Neuronal stem cell (in vitro differentiated cells): ENCODE measurements around the gene LRRC46.

ENCODE experiments used
- DNase-seq: peaks from one replicate; pipeline ENCODE4 v3.0.0-alpha.2; 2013; ENCODE audit warnings: low spot score
- H2AFZ ChIP-seq: one replicate; pipeline ENCODE4 v1.6.1; 2013; ENCODE audit warnings: mild to moderate bottlenecking, low read length, inconsistent platforms
- H2AK5ac ChIP-seq: 2 replicates; pipeline ENCODE4 v1.6.1; 2013; ENCODE audit warnings: low read depth, mild to moderate bottlenecking, inconsistent platforms, low read length, moderate library complexity, mixed read lengths
- H2BK120ac ChIP-seq: 2 replicates; pipeline ENCODE4 v1.6.1; 2013; ENCODE audit warnings: low read depth, mild to moderate bottlenecking, inconsistent platforms, low read length, moderate library complexity, mixed read lengths
- H2BK12ac ChIP-seq: one replicate; pipeline ENCODE4 v1.6.1; 2013; ENCODE audit warnings: low read length, inconsistent platforms
- H2BK15ac ChIP-seq: 2 replicates; pipeline ENCODE4 v1.6.1; 2013; ENCODE audit warnings: mild to moderate bottlenecking, low read length, inconsistent platforms, mixed read lengths
- H2BK5ac ChIP-seq: one replicate; pipeline ENCODE4 v1.6.1; 2013; ENCODE audit warnings: inconsistent platforms, mild to moderate bottlenecking, low read length, moderate library complexity
- H3K14ac ChIP-seq: one replicate; pipeline ENCODE4 v1.6.1; 2013; ENCODE audit warnings: low read length, inconsistent platforms
- H3K18ac ChIP-seq: 2 replicates; pipeline ENCODE4 v1.6.1; 2013; ENCODE audit warnings: low read length, inconsistent platforms
- H3K23ac ChIP-seq: 2 replicates; pipeline ENCODE4 v1.6.1; 2013; ENCODE audit warnings: low read depth, mild to moderate bottlenecking, mixed read lengths, low read length, inconsistent platforms; ENCODE audit not compliant: poor library complexity
- H3K27ac ChIP-seq: replicated peaks from 3 replicates; pipeline ENCODE4 v1.5.1; 2013; ENCODE audit warnings: low read length, inconsistent platforms
- H3K27me3 ChIP-seq, 3 experiments: 2 replicates each; pipeline ENCODE4 v1.6.1; 2013; ENCODE audit warnings: low read length in 3 of 3, mild to moderate bottlenecking in 2 of 3, inconsistent platforms in 1 of 3, low read depth in 1 of 3, mixed read lengths in 1 of 3, moderate library complexity in 1 of 3; ENCODE audit not compliant: control insufficient read depth in 3 of 3, insufficient read depth in 3 of 3
- H3K36me3 ChIP-seq, 2 donors: replicated peaks in 1 of 2; 2 replicates each; pipeline ENCODE4 v1.6.1; 2013; ENCODE audit warnings: low read length in 2 of 2; ENCODE audit not compliant: control insufficient read depth in 2 of 2, insufficient read depth in 2 of 2
- H3K4ac ChIP-seq: 2 replicates; pipeline ENCODE4 v1.6.1; 2013; ENCODE audit warnings: inconsistent platforms, mild to moderate bottlenecking, low read length, moderate library complexity
- H3K4me1 ChIP-seq, 2 donors: 1 replicate in 1 of 2; 2 replicates in 1 of 2; pipeline ENCODE4 v1.6.1; 2013; ENCODE audit warnings: low read length in 2 of 2, low read depth in 1 of 2; ENCODE audit not compliant: control insufficient read depth in 2 of 2, insufficient read depth in 1 of 2
- H3K4me2 ChIP-seq: one replicate; pipeline ENCODE4 v1.6.1; 2013; ENCODE audit warnings: mild to moderate bottlenecking, low read length, inconsistent platforms; ENCODE audit not compliant: insufficient read depth, poor library complexity, severe bottlenecking
- H3K4me3 ChIP-seq, 2 donors: 2 replicates each; pipeline ENCODE4 v1.5.1; 2013; ENCODE audit warnings: low read length in 2 of 2, mild to moderate bottlenecking in 2 of 2, inconsistent platforms in 1 of 2, moderate library complexity in 1 of 2
- H3K79me1 ChIP-seq: one replicate; pipeline ENCODE4 v1.6.1; 2013; ENCODE audit warnings: low read depth, mild to moderate bottlenecking, inconsistent platforms, low read length, moderate library complexity
- H3K9ac ChIP-seq: one replicate; pipeline ENCODE4 v1.6.1; 2013; ENCODE audit warnings: mild to moderate bottlenecking, low read depth, low read length, inconsistent platforms; ENCODE audit not compliant: poor library complexity
- H3K9me3 ChIP-seq, 2 donors: replicated peaks in 1 of 2; 2 replicates each; pipeline versions ENCODE3 to v1.6.1; 2013; ENCODE audit warnings: low read length in 2 of 2, mild to moderate bottlenecking in 2 of 2, inconsistent platforms in 1 of 2, low read depth in 1 of 2, mixed read lengths in 1 of 2, moderate library complexity in 1 of 2; ENCODE audit not compliant: control insufficient read depth in 2 of 2, insufficient read depth in 1 of 2
- H4K8ac ChIP-seq: one replicate; pipeline ENCODE4 v1.6.1; 2013; ENCODE audit warnings: low read depth, mild to moderate bottlenecking, inconsistent platforms, low read length, moderate library complexity
- H4K91ac ChIP-seq: one replicate; pipeline ENCODE4 v1.6.1; 2013; ENCODE audit warnings: low read length, low read depth, mild to moderate bottlenecking, inconsistent platforms; ENCODE audit not compliant: poor library complexity
- WGBS, 2 donors: extraction: QIAGEN DNeasy Blood & Tissue Kit; methylation state at CpG; one replicate each; pipeline ENCODE4 v1.1.7; 2013; ENCODE audit warnings: missing lambda C conversion rate in 2 of 2, mixed read lengths in 1 of 2; ENCODE audit not compliant: insufficient read length in 2 of 2, insufficient replicate concordance in 1 of 2; ENCODE audit errors: extremely low coverage in 2 of 2; 5-methylcytosine and 5-hydroxymethylcytosine counted together

The LRRC46 gene

DNA sequence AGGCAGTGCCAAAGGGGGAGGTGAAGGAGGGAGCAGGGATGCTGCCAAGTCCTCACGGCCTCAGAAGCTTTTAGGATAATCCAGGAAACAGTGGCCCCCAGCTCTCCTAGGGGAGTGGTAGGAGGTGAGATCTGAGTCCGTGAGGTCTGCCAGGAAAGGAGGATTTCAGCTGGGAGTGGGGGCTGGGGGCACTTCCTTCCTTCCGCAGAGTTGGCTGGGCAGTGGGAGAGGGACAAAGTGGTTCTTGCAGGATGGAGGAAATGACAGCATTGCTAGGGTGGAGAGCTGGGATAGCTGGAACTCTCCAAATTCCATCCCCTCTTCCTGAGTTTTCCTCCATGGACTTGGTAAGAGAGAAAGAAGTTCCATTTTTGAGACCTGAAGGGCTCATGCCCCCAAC lies 24.3 kb downstream of the LRRC46 start:
- no peak overlapping the region for H3K4me2 ChIP-seq
- no peak overlapping the region for H3K14ac ChIP-seq
- H3K9me3 ChIP-seq, result no peaks in the 10 kb centered on the region
- no peak overlapping the region for H3K4ac ChIP-seq
- no CpG with 5 or more reads among the region's 3 CpGs for WGBS, 2 donors
- no peak overlapping the region for H2BK120ac ChIP-seq
- H3K27ac ChIP-seq, result no peak overlapping the region
- no peak overlapping the region for H4K8ac ChIP-seq
- no peaks in the 10 kb centered on the region for H3K36me3 ChIP-seq
- peaks cover 2 to 8% of the 10 kb centered on the region in 2 donors for H3K4me1 ChIP-seq
- H3K23ac ChIP-seq, result no peak overlapping the region
- H4K91ac ChIP-seq, result no peak overlapping the region
- H3K4me3 ChIP-seq, result no peak overlapping the region
- H2BK15ac ChIP-seq, result no peak overlapping the region
- H2AK5ac ChIP-seq, result no peak overlapping the region
- no peak overlapping the region for H3K18ac ChIP-seq
- no peaks in the 10 kb centered on the region for H3K79me1 ChIP-seq
- no peak overlapping the region for H3K9ac ChIP-seq
- no peak overlapping the region for H2AFZ ChIP-seq
- H3K27me3 ChIP-seq, result peaks cover 18 to 98% (median 51%) of the 10 kb centered on the region in 3 experiments
- no peak overlapping the region for H2BK5ac ChIP-seq
- DNase-seq, result no peak
- H2BK12ac ChIP-seq, result no peak overlapping the region

DNA sequence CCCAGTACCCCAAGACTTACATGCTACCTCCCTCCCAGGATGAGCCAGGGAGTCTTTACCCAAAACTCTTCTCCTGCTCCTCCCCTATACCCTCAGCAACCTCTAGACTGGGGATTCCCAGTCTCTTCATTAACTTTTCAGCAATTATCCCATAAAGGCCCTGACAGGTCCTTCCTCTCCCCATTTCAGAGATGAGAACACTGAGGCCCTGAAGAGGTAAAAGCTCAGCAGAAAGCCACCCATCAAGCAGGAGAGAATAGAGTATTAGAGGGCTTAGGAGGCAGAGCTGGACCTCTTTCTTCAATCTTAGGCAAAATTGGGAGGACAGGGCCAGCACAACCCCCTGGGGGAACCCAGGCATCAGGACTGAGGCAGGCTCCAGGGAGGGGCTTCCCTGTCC lies 25.4 kb downstream of the LRRC46 start:
- H3K18ac ChIP-seq, result no peak overlapping the region
- H2AK5ac ChIP-seq, result no peak overlapping the region
- no peak overlapping the region for H3K27ac ChIP-seq
- H2BK120ac ChIP-seq, result no peak overlapping the region
- peaks cover 15 to 91% (median 44%) of the 10 kb centered on the region in 3 experiments for H3K27me3 ChIP-seq
- no peak overlapping the region for H3K4me2 ChIP-seq
- no peak overlapping the region for H3K4ac ChIP-seq
- H3K4me1 ChIP-seq, result peaks cover 0 to 4% of the 10 kb centered on the region in 2 donors
- no peak overlapping the region for H3K14ac ChIP-seq
- no peak overlapping the region for H2BK15ac ChIP-seq
- H3K36me3 ChIP-seq, result no peaks in the 10 kb centered on the region
- no peak overlapping the region for H2BK5ac ChIP-seq
- no peak overlapping the region for H4K8ac ChIP-seq
- no peak overlapping the region for H3K23ac ChIP-seq
- no peak overlapping the region for H4K91ac ChIP-seq
- H3K9ac ChIP-seq, result no peak overlapping the region
- H3K4me3 ChIP-seq, result no peak overlapping the region
- no peak overlapping the region for H2AFZ ChIP-seq
- DNase-seq, result no peak
- H2BK12ac ChIP-seq, result no peak overlapping the region
- H3K9me3 ChIP-seq, result no peaks in the 10 kb centered on the region
- H3K79me1 ChIP-seq, result no peaks in the 10 kb centered on the region

GRCh38 chr17:47857551-47858455 lies 26.3 kb downstream of the LRRC46 start:
- Histone ChIP-seq H3K18ac (no peak overlapping the region), H3K27ac (no peak overlapping the region), H3K4ac (no peak overlapping the region), H3K36me3 (no peaks in the 10 kb centered on the region), H2BK5ac (no peak overlapping the region), H4K91ac (no peak overlapping the region), H2AK5ac (peak overlapping the region; percentile 30), H2BK12ac (no peak overlapping the region), H3K4me1 (no peaks in the 10 kb centered on the region), H2BK120ac (no peak overlapping the region), H3K4me3 (no peak overlapping the region), H3K14ac (no peak overlapping the region), H2BK15ac (no peak overlapping the region), H3K9ac (no peak overlapping the region), H3K79me1 (no peaks in the 10 kb centered on the region), H3K4me2 (no peak overlapping the region), H3K27me3 (peaks cover 9 to 86% (median 34%) of the 10 kb centered on the region in 3 experiments), H3K23ac (no peak overlapping the region), H4K8ac (no peak overlapping the region), H3K9me3 (no peaks in the 10 kb centered on the region), H2AFZ (no peak overlapping the region)
- DNase-seq, result no peak
- WGBS, 2 donors, result no CpG with 5 or more reads among the region's 16 CpGs

GRCh38 chr17:47860386-47860785 lies 28.9 kb downstream of the LRRC46 start:
- no peak overlapping the region for H3K23ac ChIP-seq
- H3K18ac ChIP-seq, result no peak overlapping the region
- H3K4ac ChIP-seq, result no peak overlapping the region
- H3K27ac ChIP-seq, result no peak overlapping the region
- no peak overlapping the region for H3K4me2 ChIP-seq
- no peak overlapping the region for H2BK15ac ChIP-seq
- H2AFZ ChIP-seq, result no peak overlapping the region
- no peak overlapping the region for H4K8ac ChIP-seq
- H2AK5ac ChIP-seq, result no peak overlapping the region
- no peaks in the 10 kb centered on the region for H3K9me3 ChIP-seq
- no peak overlapping the region for H3K9ac ChIP-seq
- no peak for DNase-seq
- H3K27me3 ChIP-seq, result peaks cover 0 to 71% (median 10%) of the 10 kb centered on the region in 3 experiments
- WGBS, 2 donors, result no CpG with 5 or more reads among the region's 5 CpGs
- H4K91ac ChIP-seq, result no peak overlapping the region
- H2BK5ac ChIP-seq, result no peak overlapping the region
- no peaks in the 10 kb centered on the region for H3K79me1 ChIP-seq
- no peak overlapping the region for H2BK12ac ChIP-seq
- H3K36me3 ChIP-seq, result no peaks in the 10 kb centered on the region
- H2BK120ac ChIP-seq, result no peak overlapping the region
- no peaks in the 10 kb centered on the region for H3K4me1 ChIP-seq
- no peak overlapping the region for H3K4me3 ChIP-seq
- H3K14ac ChIP-seq, result no peak overlapping the region
